Loucy (cell line): ENCODE data around the gene CDC42BPB.

ENCODE experiments used
- CTCF ChIP-seq: fragments of 200-600 bp; sonication (generic); conservative IDR thresholded peaks from 2 replicates; pipeline ENCODE4 v1.5.1; 2014; ENCODE audit warnings: mild to moderate bottlenecking, antibody characterized with exemption, low read length
- EZH2phosphoT487 ChIP-seq: fragments of 200-600 bp; IDR thresholded peaks from 2 replicates; pipeline ENCODE4 v1.6.1; 2018; ENCODE audit warnings: antibody characterized with exemption, mild to moderate bottlenecking, moderate library complexity, borderline replicate concordance

DNA sequence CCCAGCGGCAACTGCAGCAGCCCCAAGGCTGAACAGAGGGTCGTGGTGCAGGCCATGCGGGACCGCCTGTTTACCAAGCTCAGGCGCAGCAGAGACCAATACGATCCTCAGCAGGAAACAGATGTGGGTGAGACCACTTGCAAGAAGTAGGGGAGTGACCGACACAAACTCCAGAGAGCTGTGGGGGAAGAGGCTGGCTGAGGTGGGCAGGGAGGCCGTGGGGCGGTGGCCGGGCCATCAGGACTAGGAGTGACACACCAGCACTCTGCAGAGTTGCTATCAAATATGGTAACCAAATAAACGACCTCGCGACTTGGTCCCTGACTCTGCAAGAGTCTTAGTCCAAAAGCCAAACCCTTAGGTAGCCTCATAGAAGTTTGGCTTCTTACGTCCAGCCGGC, 104.2 kb downstream of the CDC42BPB start:
- TF ChIP-seq CTCF (no peak), EZH2phosphoT487 (no peak)
